HepG2 (cell line): ENCODE measurements around the gene SRRM1. TPM values are rescaled to one million over a fixed set of nuclear protein-coding genes. Genes with fewer than 3 reads are reported as not detected.
A peak's percentile ranks its signal among the peaks of the same experiment; 100 is the strongest.

Experiments
- ATAC-seq: fragments of 200-7000 bp; cut with Tn5 transposase; 3 replicates; pipeline ENCODE4 v1.9.1; 2020; ENCODE audit warnings: mild to moderate bottlenecking, moderate library complexity
- BruUV-seq: library from RNA; stranded (reverse); fragments of 400-500 nt; replicated peaks from 2 replicates; lab custom pipeline; 2021; lab: Mats Ljungman, UMichigan
- CTCF ChIA-PET: fragments of 300-600 bp; formaldehyde crosslinking; extraction: SDS; loops from one replicate; lab custom pipeline; 2021; ENCODE audit warnings: low total read pairs, inconsistent platforms, low intra/inter-chr PET ratio; lab: Yijun Ruan, JAX
- POLR2A ChIA-PET: fragments of 350-600 bp; sonication (Branson Sonifier 250); formaldehyde crosslinking; loops from one replicate; lab custom pipeline; 2020; ENCODE audit warnings: antibody characterized with exemption, inconsistent platforms; lab: Yijun Ruan, JAX
- DNase-seq: peaks from one replicate; pipeline ENCODE4 v3.0.0-alpha.2; 2015; ENCODE audit warnings: low spot score
- FAIRE-seq: peaks from 3 replicates; lab custom pipeline; 2011; peaks lifted over from hg19 to GRCh38; lab: Jason Lieb, UNC
- H2AFZ ChIP-seq: one replicate; pipeline ENCODE4 v1.6.1; 2011; ENCODE audit warnings: low read length, inconsistent platforms
- H3K27ac ChIP-seq: fragments of 300-600 bp; 3 replicates; pipeline ENCODE4 v1.8.0; 2011; ENCODE audit warnings: mixed run types, mild to moderate bottlenecking, mixed read lengths, low read length, inconsistent platforms; ENCODE audit not compliant: insufficient read depth; ENCODE audit errors: extremely low read length
- H3K27me3 ChIP-seq, 2 experiments: fragments of 200-600 bp in 1 of 2; 2 replicates in 1 of 2; 3 replicates in 1 of 2; pipeline versions ENCODE4 v1.6.0 to v1.8.0; 2011; ENCODE audit warnings: low read length in 2 of 2, mild to moderate bottlenecking in 2 of 2, moderate library complexity in 2 of 2, inconsistent platforms in 1 of 2; ENCODE audit not compliant: insufficient read depth in 2 of 2, control insufficient read depth in 1 of 2
- H3K36me3 ChIP-seq, 2 experiments: fragments of 200-600 bp in 1 of 2; replicated peaks in 1 of 2; 2 replicates in 1 of 2; 3 replicates in 1 of 2; pipeline versions ENCODE4 v1.5.1 to v1.8.0; 2011; ENCODE audit warnings: low read length in 2 of 2, inconsistent platforms in 1 of 2; ENCODE audit not compliant: insufficient read depth in 2 of 2, control insufficient read depth in 1 of 2
- H3K4me1 ChIP-seq: 2 replicates; pipeline ENCODE4 v1.5.1; 2012; ENCODE audit warnings: low read length, inconsistent platforms; ENCODE audit not compliant: insufficient read depth
- H3K4me2 ChIP-seq: 2 replicates; pipeline ENCODE4 v1.6.0; 2011; ENCODE audit warnings: low read depth, low read length, inconsistent platforms
- H3K4me3 ChIP-seq, 3 experiments: fragments of 200-600 bp in 1 of 3; sonication (generic), shearing (Covaris generic) in 1 of 3; replicated peaks in 1 of 3; 2 replicates each; pipeline ENCODE4 v1.5.1; 2011 to 2016; ENCODE audit warnings: low read length in 3 of 3, inconsistent platforms in 2 of 3, low read depth in 2 of 3, mild to moderate bottlenecking in 2 of 3, control low read depth in 1 of 3, mixed read lengths in 1 of 3; ENCODE audit not compliant: insufficient read depth in 1 of 3
- H3K79me2 ChIP-seq: one replicate; pipeline ENCODE4 v1.6.1; 2011; ENCODE audit warnings: low read length, inconsistent platforms; ENCODE audit not compliant: insufficient read depth
- H3K9ac ChIP-seq: 2 replicates; pipeline ENCODE4 v1.6.0; 2011; ENCODE audit warnings: mild to moderate bottlenecking, low read depth, low read length, inconsistent platforms; ENCODE audit not compliant: insufficient read depth
- H3K9me3 ChIP-seq: 2 replicates; pipeline ENCODE4 v1.5.1; 2012; ENCODE audit warnings: mild to moderate bottlenecking, low read length
- H4K20me1 ChIP-seq: 2 replicates; pipeline ENCODE4 v1.6.0; 2011; ENCODE audit warnings: inconsistent platforms, mild to moderate bottlenecking, low read length, moderate library complexity; ENCODE audit not compliant: insufficient read depth
- HNRNPUL1 ChIP-seq: fragments of 200-400 bp; formaldehyde crosslinking; IDR thresholded peaks from 2 replicates; pipeline ENCODE4 v1.6.1; 2017; ENCODE audit warnings: low read depth, mild to moderate bottlenecking, low read length, moderate library complexity
- KDM5B ChIP-seq: sonication (generic); formaldehyde crosslinking; IDR thresholded peaks from 2 replicates; pipeline ENCODE4 v1.4.0; 2020; ENCODE audit warnings: missing genetic modification reagents, mild to moderate bottlenecking, borderline replicate concordance
- MAFF ChIP-seq: IDR thresholded peaks from 2 replicates; pipeline ENCODE4 v1.6.1; 2011; ENCODE audit warnings: low read depth, low read length, improper control_type of control experiment
- MAFK ChIP-seq, 2 experiments: IDR thresholded peaks in 1 of 2; conservative IDR thresholded peaks in 1 of 2; 2 replicates each; pipeline ENCODE4 v1.6.1; 2011; ENCODE audit warnings: improper control_type of control experiment in 2 of 2, low read length in 2 of 2
- MED13 ChIP-seq: sonication (generic); formaldehyde crosslinking; IDR thresholded peaks from 2 replicates; pipeline ENCODE4 v1.5.0; 2020; ENCODE audit warnings: missing genetic modification reagents
- ZKSCAN1 ChIP-seq: fragments of 150-350 bp; IDR thresholded peaks from 2 replicates; pipeline ENCODE4 v1.6.1; 2014; ENCODE audit warnings: low read length
- ZMAT3 ChIP-seq: sonication (generic); formaldehyde crosslinking; conservative IDR thresholded peaks from 2 replicates; pipeline ENCODE4 v1.7.0; 2021; ENCODE audit warnings: missing genetic modification reagents
- ZNF382 ChIP-seq: sonication (generic); formaldehyde crosslinking; IDR thresholded peaks from 2 replicates; pipeline ENCODE4 v1.5.0; 2020; ENCODE audit warnings: missing genetic modification reagents, mild to moderate bottlenecking, borderline replicate concordance
- WGBS: methylation state at CpG from one replicate; pipeline ENCODE4 v1.1.6; 2017; ENCODE audit warnings: low lambda C conversion rate; 5-methylcytosine and 5-hydroxymethylcytosine counted together
- in situ Hi-C: cut with HindIII; loops from 2 replicates; pipeline ENCODE4 v1.10.0; 2017; ENCODE audit warnings: low pct_unique_long_range_greater_than_20kb; ENCODE audit not compliant: extremely low pct_ligation_motif_present
- intact Hi-C: fragments of 100-400 bp; cut with micrococcal nuclease; formaldehyde crosslinking; loops from one replicate; pipeline ENCODE4 v1.10.0; 2022; ENCODE audit not compliant: unreplicated experiment
- polyA plus RNA-seq, 8 experiments: library from polyadenylated mRNA; depleted of rRNA in 3 of 8; stranded (reverse) in 7 of 8; unstranded in 1 of 8; fragments of >200 nt; fragmentation: Illumina TruSeq in 4 of 8; extraction: Trizol in 4 of 8; gene quantifications; 2 replicates each; pipeline versions ENCODE4 v1.2.1 to v1.2.3, GENCODE V29; 2011 to 2016; ENCODE audit warnings: low read depth in 4 of 8, missing spikeins in 1 of 8, mixed read lengths in 1 of 8; ENCODE audit not compliant: insufficient read depth in 1 of 8
- total RNA-seq, 5 experiments: library from RNA; depleted of rRNA; stranded (reverse); fragments of >200 nt; fragmentation: Illumina TruSeq; extraction: Trizol; gene quantifications; 2 replicates each; pipeline ENCODE4 v1.2.3, GENCODE V29; 2016; ENCODE audit warnings: low read depth in 1 of 5
- TF ChIP-seq, protein P1 (sequence below): sonication (generic); formaldehyde crosslinking; IDR thresholded peaks from 2 replicates; pipeline ENCODE4 v1.5.0; 2020; ENCODE audit warnings: missing genetic modification reagents
- TF ChIP-seq, protein P2 (sequence below): sonication (generic); formaldehyde crosslinking; conservative IDR thresholded peaks from 2 replicates; pipeline ENCODE4 v1.8.0; 2022; ENCODE audit warnings: missing genetic modification reagents

SRRM1 gene
- total and polyA plus RNA-seq, 2 of the 13 experiments (the other 11 are each of a cell fraction or from before 2014, with no cell fraction given): 31.6 to 44.5 TPM

DNA sequence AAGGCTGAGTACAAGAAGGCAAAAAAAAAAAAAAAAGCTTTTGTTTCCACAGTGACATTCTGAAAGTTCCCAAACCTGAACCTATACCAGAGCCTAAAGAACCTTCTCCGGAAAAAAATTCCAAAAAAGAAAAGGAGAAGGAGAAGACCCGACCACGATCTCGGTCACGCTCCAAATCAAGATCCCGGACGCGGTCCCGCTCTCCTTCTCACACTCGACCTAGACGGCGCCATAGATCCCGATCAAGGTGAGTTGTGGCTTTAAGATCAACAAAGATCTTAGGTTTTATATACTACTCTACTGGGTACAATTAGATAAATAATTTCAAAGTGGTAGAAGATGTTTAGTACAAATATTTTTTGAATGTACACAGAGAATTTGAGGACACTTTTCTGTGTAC, 9.3 kb downstream of the SRRM1 start:
- in situ Hi-C loops: no loop called here
- POLR2A ChIA-PET: no interaction called here

DNA sequence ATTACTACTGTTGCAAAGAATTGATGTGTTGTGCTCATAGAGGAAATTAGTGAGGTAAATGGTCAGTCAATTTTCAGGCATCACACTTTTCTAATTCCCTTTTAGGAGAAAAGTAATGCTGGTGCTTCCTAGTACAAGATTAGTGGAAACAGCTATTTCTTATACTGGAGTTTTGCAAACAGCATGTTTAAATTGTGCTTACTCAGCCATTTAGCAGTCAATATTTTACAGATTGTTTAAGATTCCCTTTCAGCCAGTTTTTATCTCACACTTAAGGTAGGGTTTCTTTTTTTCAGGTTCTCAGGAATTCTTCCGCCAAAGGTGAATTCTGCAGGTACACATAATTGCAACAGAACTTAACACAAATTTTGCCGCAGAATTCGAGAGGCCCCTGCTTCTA, 10.9 kb downstream of the SRRM1 start:
- Histone ChIP-seq H3K4me1 (peaks cover 21% of the 10 kb centered on the region), H3K4me2 (no peak overlapping the region), H3K9me3 (no peaks in the 10 kb centered on the region), H3K9ac (no peak overlapping the region), H3K27ac (no peak overlapping the region), H3K4me3 (no peak overlapping the region), H2AFZ (no peak overlapping the region), H3K27me3 (no peaks in the 10 kb centered on the region), H4K20me1 (no peaks in the 10 kb centered on the region), H3K36me3 (peaks cover 23 to 92% of the 10 kb centered on the region in 2 experiments), H3K79me2 (peaks cover 26% of the 10 kb centered on the region)
- ATAC-seq: no peak
- intact Hi-C loops: no loop called here
- BruUV-seq: no TSS peak
- WGBS: 98% methylated on average over 3 of the region's 3 CpGs
- no peak for FAIRE-seq
- POLR2A ChIA-PET: no interaction called here
- in situ Hi-C loops: no loop called here
- CTCF ChIA-PET: no interaction called here
- no peak for DNase-seq
- TF ChIP-seq MAFF (peak; percentile 95), KDM5B (CRISPR knock-in tag) (no peak), ZKSCAN1 (no peak), ZMAT3 (CRISPR knock-in tag) (no peak), MED13 (CRISPR knock-in tag) (no peak), MAFK (conservative IDR thresholded peaks at IDR 0.05 in 1 of 2, IDR thresholded peaks at IDR 0.05 in 1 of 2; ENCODE audit: low read length in 2 of 2) (peak; percentile 94 to 97), HNRNPUL1 (no peak)
- TF ChIP-seq, protein P1, sequence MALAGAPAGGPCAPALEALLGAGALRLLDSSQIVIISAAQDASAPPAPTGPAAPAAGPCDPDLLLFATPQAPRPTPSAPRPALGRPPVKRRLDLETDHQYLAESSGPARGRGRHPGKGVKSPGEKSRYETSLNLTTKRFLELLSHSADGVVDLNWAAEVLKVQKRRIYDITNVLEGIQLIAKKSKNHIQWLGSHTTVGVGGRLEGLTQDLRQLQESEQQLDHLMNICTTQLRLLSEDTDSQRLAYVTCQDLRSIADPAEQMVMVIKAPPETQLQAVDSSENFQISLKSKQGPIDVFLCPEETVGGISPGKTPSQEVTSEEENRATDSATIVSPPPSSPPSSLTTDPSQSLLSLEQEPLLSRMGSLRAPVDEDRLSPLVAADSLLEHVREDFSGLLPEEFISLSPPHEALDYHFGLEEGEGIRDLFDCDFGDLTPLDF: no peak

More for the DNA sequence above, 9.3 kb downstream of the SRRM1 start:
- Histone ChIP-seq H3K4me2 (no peak overlapping the region), H4K20me1 (no peaks in the 10 kb centered on the region), H3K79me2 (peaks cover 29% of the 10 kb centered on the region), H3K27me3 (no peaks in the 10 kb centered on the region), H3K4me1 (peaks cover 19% of the 10 kb centered on the region), H3K9me3 (no peaks in the 10 kb centered on the region), H3K9ac (no peak overlapping the region), H3K27ac (no peak overlapping the region), H3K36me3 (peaks cover 22 to 95% of the 10 kb centered on the region in 2 experiments), H2AFZ (no peak overlapping the region), H3K4me3 (no peak overlapping the region)
- FAIRE-seq (no peak), DNase-seq (no peak), ATAC-seq (no peak)
- no TSS peak for BruUV-seq
- WGBS: 96% methylated on average over 13 of the region's 13 CpGs
- TF ChIP-seq, protein P2, sequence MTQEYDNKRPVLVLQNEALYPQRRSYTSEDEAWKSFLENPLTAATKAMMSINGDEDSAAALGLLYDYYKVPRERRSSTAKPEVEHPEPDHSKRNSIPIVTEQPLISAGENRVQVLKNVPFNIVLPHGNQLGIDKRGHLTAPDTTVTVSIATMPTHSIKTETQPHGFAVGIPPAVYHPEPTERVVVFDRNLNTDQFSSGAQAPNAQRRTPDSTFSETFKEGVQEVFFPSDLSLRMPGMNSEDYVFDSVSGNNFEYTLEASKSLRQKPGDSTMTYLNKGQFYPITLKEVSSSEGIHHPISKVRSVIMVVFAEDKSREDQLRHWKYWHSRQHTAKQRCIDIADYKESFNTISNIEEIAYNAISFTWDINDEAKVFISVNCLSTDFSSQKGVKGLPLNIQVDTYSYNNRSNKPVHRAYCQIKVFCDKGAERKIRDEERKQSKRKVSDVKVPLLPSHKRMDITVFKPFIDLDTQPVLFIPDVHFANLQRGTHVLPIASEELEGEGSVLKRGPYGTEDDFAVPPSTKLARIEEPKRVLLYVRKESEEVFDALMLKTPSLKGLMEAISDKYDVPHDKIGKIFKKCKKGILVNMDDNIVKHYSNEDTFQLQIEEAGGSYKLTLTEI: no peak
- TF ChIP-seq ZNF382 (CRISPR knock-in tag): no peak
- intact Hi-C loops: no loop called here
- CTCF ChIA-PET: no interaction called here
